ENCODE measurements around the gene CSAD.
A peak's percentile ranks its signal among the peaks of the same experiment; 100 is the strongest.

Gene CSAD, protein sequence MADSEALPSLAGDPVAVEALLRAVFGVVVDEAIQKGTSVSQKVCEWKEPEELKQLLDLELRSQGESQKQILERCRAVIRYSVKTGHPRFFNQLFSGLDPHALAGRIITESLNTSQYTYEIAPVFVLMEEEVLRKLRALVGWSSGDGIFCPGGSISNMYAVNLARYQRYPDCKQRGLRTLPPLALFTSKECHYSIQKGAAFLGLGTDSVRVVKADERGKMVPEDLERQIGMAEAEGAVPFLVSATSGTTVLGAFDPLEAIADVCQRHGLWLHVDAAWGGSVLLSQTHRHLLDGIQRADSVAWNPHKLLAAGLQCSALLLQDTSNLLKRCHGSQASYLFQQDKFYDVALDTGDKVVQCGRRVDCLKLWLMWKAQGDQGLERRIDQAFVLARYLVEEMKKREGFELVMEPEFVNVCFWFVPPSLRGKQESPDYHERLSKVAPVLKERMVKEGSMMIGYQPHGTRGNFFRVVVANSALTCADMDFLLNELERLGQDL

DNA sequence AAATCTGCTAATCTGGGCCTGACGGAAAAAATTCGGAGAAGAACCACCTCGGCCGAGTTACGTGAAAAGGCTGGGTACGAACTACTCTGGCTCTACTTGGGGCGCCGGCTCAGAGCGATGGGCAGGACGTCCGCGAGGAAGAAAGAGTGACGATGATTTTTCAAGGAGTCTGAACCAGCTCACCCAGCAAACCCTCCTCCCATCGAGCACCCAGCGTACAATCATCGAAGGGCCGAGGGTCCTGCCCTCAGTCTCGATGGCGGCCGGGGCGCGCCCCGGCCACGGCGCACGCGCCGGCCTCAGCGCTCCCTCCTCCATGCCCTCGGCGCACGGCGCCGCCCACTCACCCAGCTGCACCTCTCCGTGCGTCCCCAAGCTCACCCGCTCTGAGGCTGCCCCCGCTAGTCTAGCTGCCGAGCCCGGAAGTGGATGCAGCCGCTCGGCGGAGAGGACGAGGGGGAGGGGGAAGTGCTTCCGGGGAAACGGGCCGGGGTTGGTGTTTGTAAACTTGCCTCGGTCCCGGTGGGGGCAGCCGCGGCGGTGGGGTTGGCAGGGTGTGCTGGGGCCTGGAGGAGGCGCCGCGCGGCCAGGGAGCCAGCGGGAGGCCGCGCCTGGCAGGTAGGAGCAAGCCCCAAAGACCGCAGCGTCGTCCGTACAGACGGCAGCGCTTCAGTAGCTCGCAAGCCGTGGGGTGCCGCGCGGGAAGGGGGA is at the start of gene CSAD, which contains the start of gene ZNF740:
TSS of gene CSAD (minus strand) at position 706 of the 711 bp plus-strand sequence. CDS start 7,455 bp downstream, outside the sequence.
TSS of gene ZNF740 (plus strand) at position 503 of the 711 bp plus-strand sequence. CDS start 1,262 bp downstream, outside the sequence.
- DNase-seq (ENCODE audit: low spot score) = peak; percentile 99

DNA sequence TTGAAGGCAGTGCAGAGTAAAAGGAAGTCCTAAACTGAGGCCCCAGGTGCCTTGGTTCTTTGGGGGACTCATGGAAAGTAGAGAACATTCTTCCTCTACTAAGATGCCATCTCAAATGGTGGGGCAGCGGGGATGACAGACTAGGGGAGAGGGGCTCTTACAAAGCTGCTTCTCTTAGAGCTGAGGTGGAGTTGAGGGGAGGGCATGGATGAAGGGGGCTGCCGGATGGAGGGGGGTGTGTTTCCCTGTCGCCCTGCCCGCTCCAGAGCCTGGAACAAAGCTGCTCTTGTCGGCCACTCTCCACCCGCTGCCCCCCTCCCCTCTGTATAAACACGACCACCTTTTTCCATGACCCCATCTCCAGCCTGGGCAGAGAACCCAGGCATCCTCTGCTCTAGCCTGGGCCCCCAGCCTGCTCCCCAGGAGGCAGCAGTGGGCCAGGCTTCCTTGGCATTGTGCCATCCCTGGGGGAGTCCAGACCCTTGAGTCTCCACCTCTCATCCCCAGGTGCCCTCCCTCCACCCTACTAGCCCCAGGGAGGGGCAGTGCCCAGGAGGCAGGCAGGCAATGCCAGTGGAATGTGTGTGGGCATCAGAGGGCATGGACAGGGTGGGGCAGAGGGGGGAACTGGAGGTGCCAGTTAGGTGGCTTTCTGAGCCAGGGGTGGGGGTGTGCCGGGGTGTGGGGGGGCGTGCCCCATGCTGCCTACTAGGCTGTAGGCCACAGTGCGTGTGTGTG is 49.6 kb upstream of the CSAD start:
- DNase-seq (ENCODE audit: low spot score) = no peak

DNA sequence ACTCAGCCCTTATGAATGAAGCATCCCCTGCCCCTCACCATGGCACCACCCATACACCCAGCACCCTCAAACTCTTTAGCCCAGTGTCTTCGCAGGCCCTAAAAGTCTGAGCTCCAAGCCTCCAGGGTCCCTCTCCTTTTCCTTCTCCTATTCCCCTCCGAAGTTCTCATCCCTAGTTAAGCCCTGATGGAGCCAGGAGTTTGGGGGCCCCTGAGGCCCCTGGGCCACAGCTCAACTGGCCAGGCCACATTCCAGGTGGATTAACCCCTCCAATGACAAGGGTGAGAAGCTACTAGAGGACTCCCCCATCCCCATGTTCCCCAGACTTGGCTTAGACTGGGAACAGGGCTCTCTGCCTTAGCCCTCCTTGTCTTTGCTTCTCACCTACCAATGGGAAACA is 48.7 kb upstream of the CSAD start:
- DNase-seq (ENCODE audit: low spot score) = no peak

DNA sequence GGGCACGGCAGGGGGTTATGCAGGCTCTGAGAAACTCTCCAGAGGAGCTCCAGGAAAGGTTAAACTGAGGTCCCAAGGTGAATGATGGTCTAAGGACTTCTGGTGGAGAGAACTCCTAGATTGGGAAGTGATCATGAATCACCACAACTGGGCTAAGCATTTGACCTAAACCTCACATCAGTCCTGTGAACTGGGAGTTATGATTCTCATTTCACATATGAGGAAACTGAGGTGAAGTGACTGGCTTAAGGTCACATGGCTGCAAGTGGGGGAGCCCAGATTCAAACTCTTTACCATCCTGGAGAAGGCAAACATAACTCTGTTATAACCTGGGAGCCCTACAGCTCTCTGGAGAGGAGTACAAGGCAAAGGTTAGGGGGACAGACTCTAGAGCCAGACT is 47.1 kb upstream of the CSAD start:
- no peak for DNase-seq (ENCODE audit: low spot score)

GRCh38 chr12:53227341-53227740 is 46.6 kb upstream of the CSAD start:
- DNase-seq (ENCODE audit: low spot score) = no peak

DNA sequence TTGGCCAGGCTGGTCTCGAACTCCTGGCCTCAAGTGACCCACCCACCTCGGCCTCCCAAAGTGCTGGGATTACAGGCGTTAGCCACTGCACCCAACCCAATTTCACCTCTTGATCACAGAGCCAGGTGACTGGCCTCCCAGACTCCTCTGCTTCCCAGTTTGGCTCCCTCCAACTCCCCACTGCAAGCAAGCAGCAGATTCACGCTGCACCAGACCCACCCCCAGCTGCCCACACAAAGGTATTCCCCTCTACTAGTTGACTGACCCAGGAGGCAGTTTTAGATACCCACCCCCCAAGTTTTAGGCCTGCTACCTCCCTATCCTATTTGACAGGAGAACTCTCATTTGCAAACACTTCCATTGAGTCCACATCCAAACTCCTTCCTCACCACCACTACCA is 46.1 kb upstream of the CSAD start:
- DNase-seq (ENCODE audit: low spot score) = no peak

DNA sequence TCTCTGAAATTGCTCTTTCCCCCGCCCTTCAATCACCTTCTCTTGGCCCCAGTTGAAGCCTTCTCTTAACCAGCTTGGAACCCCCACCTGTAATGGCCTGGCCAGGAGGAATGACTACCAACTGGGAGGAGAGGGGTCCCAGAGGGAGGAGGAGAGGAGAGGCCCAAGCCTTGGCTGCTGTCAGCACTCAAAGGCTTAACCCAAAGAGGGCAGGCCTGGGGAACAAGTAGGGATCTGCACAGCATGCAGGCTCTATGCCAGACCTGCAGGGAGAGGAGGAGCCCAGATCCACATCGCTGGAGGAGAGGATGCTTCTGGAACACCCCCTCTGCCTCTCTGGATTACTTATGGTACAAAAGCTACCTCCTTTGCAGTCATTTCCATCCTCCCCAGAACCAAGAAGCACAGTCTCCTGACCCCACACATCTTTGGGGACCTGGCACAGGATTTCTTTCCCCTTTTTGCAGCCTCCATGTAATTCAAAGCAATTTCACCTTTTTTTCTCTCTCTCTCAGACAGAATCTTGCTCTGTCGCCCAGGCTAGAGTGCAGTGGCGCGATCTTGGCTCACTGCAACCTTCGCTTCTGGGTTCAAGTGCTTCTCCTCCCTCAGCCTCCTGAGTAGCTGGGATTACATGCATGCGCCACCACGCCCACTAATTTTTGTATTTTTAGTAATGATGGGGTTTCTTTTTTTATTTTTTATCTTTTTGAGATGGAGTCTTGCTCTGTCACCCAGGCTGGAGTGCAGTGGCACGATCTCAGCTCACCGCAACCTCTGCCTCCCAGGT is 45.1 kb upstream of the CSAD start:
- DNase-seq (ENCODE audit: low spot score) = peak; percentile 22

GRCh38 chr12:53224897-53225634 is 44.3 kb upstream of the CSAD start:
- DNase-seq (ENCODE audit: low spot score) = no peak

GRCh38 chr12:53224061-53224896 is 43.6 kb upstream of the CSAD start:
- no peak for DNase-seq (ENCODE audit: low spot score)

GRCh38 chr12:53223389-53224060 is 42.8 kb upstream of the CSAD start:
- DNase-seq (ENCODE audit: low spot score) = peak; percentile 56

DNA sequence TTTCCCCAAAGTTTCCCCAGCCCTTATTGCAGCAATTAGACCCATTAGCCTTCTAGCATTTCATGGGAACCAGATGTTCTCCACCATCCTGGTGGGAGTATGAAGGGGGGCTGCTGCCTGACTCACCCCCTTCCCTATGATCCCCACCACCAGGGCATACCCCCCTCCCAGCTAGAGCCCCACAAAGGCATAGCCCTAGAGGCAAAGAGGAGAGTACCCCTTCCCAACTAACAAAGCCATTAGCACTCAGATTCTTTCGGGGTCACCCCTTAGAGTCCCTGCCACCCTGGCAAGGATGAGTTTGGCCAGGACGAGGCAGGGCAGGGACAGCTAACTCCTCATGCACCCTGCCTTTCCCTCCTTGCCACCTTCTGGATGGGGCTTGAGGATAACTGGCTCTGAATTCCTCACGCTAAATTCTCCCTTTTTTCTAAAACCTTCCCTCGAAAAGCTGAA is 42.1 kb upstream of the CSAD start:
- no peak for DNase-seq (ENCODE audit: low spot score)

DNA sequence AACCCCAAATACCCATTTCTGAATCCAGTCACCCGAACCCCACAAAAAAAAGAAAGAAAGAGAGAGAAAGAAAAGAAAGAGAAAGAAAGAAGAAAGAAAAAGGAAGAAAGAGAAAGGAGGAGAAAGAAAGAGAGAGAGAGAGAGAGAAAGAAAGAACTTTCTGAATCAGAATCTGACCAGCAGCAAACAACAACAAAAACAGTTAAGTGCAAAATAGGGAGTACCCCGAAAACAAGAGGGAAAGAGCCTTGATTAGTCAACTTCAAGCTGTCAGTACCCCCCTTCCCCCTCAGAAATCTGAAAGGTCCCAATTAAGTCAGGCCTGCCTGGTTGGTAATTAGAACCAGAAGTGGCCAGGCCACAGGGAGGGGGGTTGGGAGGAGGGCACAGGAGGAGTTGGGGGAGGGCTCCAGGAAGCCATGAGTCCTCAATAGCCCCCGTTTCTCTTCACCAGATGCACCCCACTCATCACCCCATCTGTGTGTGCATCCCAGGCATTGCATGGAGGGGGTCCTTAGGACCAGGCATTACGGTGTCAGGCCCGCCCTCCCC is 41.5 kb upstream of the CSAD start:
- no peak for DNase-seq (ENCODE audit: low spot score)

DNA sequence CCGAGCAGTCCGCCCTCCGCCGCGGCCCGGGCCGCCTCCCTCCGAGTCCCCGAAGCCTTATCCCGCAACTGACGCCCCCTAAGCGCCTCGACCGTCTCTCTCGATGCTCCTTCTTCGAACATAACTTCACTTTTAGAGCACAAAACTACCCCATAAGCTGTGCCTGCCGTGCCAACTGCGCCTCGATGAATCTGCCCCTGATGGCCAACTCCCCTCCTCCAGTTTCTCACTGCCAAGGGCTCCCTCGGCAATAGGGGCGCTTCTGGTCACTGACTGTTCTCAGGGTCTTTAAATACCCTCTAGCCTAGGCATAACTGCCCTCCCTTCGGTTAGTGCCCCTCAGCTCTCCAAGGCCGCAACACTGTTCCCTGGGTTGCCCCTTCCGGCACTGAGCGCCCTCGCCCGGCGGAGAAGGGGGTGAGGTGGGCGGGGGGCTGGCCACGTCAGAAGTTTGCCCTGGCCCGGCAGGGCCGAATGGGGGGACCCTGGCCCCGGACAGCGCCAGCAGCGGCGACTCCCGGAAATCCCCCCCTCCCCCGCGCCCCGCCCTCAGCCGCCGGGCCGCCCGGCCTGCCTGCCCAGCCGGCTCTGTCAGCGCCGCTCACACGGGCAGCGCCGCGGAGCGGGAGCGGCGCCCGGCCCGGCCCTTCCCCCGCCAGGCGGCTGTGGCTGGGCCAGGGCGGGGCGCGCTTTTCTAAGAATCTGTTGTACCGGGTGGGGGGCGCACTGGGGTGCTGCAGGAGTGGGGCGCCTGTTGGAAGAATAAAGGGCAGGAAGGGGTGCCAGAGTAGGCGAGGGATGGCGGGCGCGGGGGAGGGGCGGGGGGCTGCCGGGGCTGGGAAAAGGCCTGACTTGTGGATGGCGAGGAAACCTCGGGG is 40.7 kb upstream of the CSAD start:
- DNase-seq (ENCODE audit: low spot score) = peak; percentile 84

DNA sequence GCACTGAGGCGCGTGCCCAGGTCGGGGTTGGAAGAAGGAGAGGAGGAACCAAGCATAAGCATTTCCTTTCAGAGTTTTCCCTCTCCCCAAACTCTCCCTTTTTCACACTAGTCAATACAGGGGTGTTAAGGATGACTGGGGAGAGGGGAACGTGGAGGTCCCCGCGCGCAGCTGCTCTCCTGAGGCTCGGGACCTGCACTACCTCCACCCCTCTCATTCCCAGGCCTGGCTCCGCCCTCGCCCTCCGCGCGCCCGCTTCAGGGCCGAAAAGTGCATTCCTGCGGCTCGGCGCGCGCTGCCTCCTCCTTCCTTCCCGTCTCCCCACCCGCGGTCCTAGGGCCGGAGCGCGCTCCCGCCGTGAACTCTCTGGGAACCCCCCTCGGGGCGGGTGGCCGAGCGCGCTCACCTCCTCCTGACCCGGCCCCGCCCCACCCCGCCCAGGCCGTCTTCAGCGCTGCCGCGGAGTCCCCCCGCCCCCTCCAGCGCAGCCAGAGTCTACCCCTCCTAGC is 40.0 kb upstream of the CSAD start:
- DNase-seq (ENCODE audit: low spot score) = peak; percentile 96

DNA sequence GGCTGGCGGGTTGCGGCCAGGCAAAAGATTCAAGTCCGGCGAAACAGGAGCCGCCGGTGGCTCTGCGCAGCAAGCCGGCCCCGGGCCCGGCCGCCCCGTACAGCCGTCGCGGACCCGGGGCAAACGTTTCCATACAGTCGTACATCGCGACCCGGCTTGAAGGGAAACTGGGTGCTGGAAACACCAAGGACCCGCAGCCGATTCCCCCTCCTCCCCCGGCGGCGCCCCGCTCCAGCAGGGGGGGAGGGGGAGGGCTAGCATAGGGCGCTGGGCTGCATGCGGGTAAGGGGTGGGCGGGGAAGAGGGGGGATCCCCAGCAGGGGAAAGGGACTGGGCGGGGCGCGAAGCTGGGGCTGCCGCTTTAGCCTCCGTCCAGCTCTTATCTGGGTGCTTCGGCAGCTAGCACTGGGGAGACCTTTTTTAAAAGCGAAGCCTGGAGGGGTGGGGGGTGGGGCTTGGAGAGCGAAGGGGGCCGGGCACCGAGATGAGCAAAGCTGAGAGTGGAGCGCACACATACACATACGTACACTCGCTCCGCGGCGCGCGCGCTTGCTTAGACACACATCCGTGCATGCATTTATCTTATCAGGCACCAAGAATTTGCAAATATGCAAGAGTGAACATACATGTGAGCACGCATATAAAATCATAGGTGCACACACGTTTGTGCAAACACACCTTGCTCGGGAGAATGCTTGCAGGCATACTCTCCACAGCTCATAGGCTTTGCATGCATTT is 39.4 kb upstream of the CSAD start:
- DNase-seq (ENCODE audit: low spot score) = peak; percentile 65

GRCh38 chr12:53219292-53219955 is 38.7 kb upstream of the CSAD start:
- peak; percentile 54 for DNase-seq (ENCODE audit: low spot score)
